H1 (cell line): ENCODE results near the gene FAM24A. TPM values are rescaled to one million over a fixed set of nuclear protein-coding genes. Genes with fewer than 3 reads are reported as not detected.

ENCODE experiments used
- CTCF ChIA-PET: fragments of 300-600 bp; sonication (Branson Sonifier 250); formaldehyde crosslinking; loops from one replicate; lab custom pipeline; 2021; ENCODE audit not compliant: partially characterized antibody; lab: Charles Lee
- POLR2A ChIA-PET: fragments of 300-600 bp; sonication (Branson Sonifier 250); formaldehyde crosslinking; loops from one replicate; lab custom pipeline; 2021; ENCODE audit warnings: inconsistent platforms; ENCODE audit not compliant: partially characterized antibody; lab: Charles Lee
- DNase-seq, 2 experiments: peaks; one replicate each; pipeline versions ENCODE4 v3.0.0 to v3.0.0-alpha.2; 2010 to 2022; ENCODE audit warnings: low spot score in 2 of 2, low read depth in 1 of 2, mixed read lengths in 1 of 2
- FAIRE-seq: peaks from 2 replicates; lab custom pipeline; 2011; peaks lifted over from hg19 to GRCh38; lab: Jason Lieb, UNC
- H2AFZ ChIP-seq: 2 replicates; pipeline ENCODE4 v1.8.1; 2012; ENCODE audit warnings: low read length, inconsistent platforms
- H2AK5ac ChIP-seq: 2 replicates; pipeline ENCODE4 v1.6.1; 2013; ENCODE audit warnings: low read depth, low read length
- H2BK120ac ChIP-seq: replicated peaks from 2 replicates; pipeline ENCODE3; 2013; ENCODE audit warnings: low read depth, low read length, inconsistent platforms
- H2BK12ac ChIP-seq: 2 replicates; pipeline ENCODE4 v1.6.1; 2013; ENCODE audit warnings: low read depth, low read length
- H2BK15ac ChIP-seq: 2 replicates; pipeline ENCODE4 v1.6.1; 2013; ENCODE audit warnings: low read length
- H2BK20ac ChIP-seq: 2 replicates; pipeline ENCODE4 v1.6.1; 2013; ENCODE audit warnings: low read length
- H2BK5ac ChIP-seq: 2 replicates; pipeline ENCODE4 v1.6.1; 2013; ENCODE audit warnings: low read depth, low read length
- H3K14ac ChIP-seq: 2 replicates; pipeline ENCODE4 v1.6.1; 2013; ENCODE audit warnings: inconsistent platforms; ENCODE audit not compliant: insufficient read length
- H3K18ac ChIP-seq: 2 replicates; pipeline ENCODE4 v1.6.1; 2013; ENCODE audit warnings: low read length; ENCODE audit errors: extremely low read depth
- H3K23ac ChIP-seq: 2 replicates; pipeline ENCODE4 v1.6.1; 2013; ENCODE audit warnings: inconsistent platforms; ENCODE audit not compliant: insufficient read length
- H3K23me2 ChIP-seq: 2 replicates; pipeline ENCODE4 v1.6.1; 2013; ENCODE audit warnings: low read depth, low read length
- H3K27ac ChIP-seq: 2 replicates; pipeline ENCODE4 v1.6.1; 2011; ENCODE audit warnings: low read depth, low read length, inconsistent platforms
- H3K27me3 ChIP-seq, 4 experiments: replicated peaks in 1 of 4; 1 replicate in 1 of 4; 2 replicates in 3 of 4; pipeline versions ENCODE4 v1.6.1 to v1.8.1; 2011 to 2013; ENCODE audit warnings: low read length in 3 of 4, mild to moderate bottlenecking in 3 of 4, inconsistent platforms in 2 of 4, mixed read lengths in 2 of 4, moderate library complexity in 1 of 4; ENCODE audit not compliant: control insufficient read depth in 3 of 4, insufficient read depth in 3 of 4; ENCODE audit errors: extremely low read depth in 1 of 4
- H3K36me3 ChIP-seq, 4 experiments: 2 replicates each; pipeline versions ENCODE4 v1.6.1 to v1.8.1; 2011 to 2013; ENCODE audit warnings: mild to moderate bottlenecking in 4 of 4, low read length in 3 of 4, moderate library complexity in 2 of 4, control low read depth in 1 of 4, inconsistent platforms in 1 of 4; ENCODE audit not compliant: insufficient read depth in 4 of 4, control insufficient read depth in 2 of 4
- H3K4ac ChIP-seq: replicated peaks from 2 replicates; pipeline ENCODE3; 2013; ENCODE audit warnings: low read length, low read depth, mixed read lengths, inconsistent platforms; ENCODE audit not compliant: insufficient read length
- H3K4me1 ChIP-seq, 4 experiments: replicated peaks in 1 of 4; 1 replicate in 1 of 4; 2 replicates in 3 of 4; pipeline versions ENCODE4 v1.6.1 to v1.8.1; 2011 to 2013; ENCODE audit warnings: low read length in 3 of 4, inconsistent platforms in 2 of 4, mixed read lengths in 1 of 4; ENCODE audit not compliant: insufficient read depth in 4 of 4, control insufficient read depth in 3 of 4
- H3K4me2 ChIP-seq, 2 experiments: 2 replicates each; pipeline versions ENCODE4 v1.6.1 to v1.8.1; 2011 to 2013; ENCODE audit warnings: low read depth in 2 of 2, low read length in 2 of 2, control low read depth in 1 of 2, inconsistent platforms in 1 of 2, mild to moderate bottlenecking in 1 of 2; ENCODE audit not compliant: insufficient read depth in 1 of 2
- H3K4me3 ChIP-seq, 4 experiments: fragments of 200-600, 300-600 bp in 1 of 4; sonication (generic), shearing (Covaris generic), sonication (Bioruptor Twin) in 1 of 4; 2 replicates each; pipeline versions ENCODE4 v1.5.1 to v1.8.1; 2011 to 2016; ENCODE audit warnings: low read length in 4 of 4, low read depth in 3 of 4, control low read depth in 2 of 4, inconsistent platforms in 2 of 4, mild to moderate bottlenecking in 2 of 4, mixed read lengths in 1 of 4, moderate library complexity in 1 of 4; ENCODE audit not compliant: insufficient read depth in 2 of 4; ENCODE audit errors: extremely low read depth in 1 of 4
- H3K56ac ChIP-seq: replicated peaks from 2 replicates; pipeline ENCODE3; 2013; ENCODE audit warnings: low read depth, mild to moderate bottlenecking, mixed read lengths, low read length, inconsistent platforms; ENCODE audit not compliant: insufficient read length
- H3K79me1 ChIP-seq: 2 replicates; pipeline ENCODE4 v1.6.1; 2013; ENCODE audit warnings: low read depth, low read length, control low read depth
- H3K79me2 ChIP-seq, 2 experiments: 2 replicates each; pipeline versions ENCODE4 v1.6.1 to v1.8.1; 2012 to 2013; ENCODE audit warnings: low read length in 2 of 2, mild to moderate bottlenecking in 2 of 2, inconsistent platforms in 1 of 2; ENCODE audit not compliant: insufficient read depth in 2 of 2, control insufficient read depth in 1 of 2
- H3K9ac ChIP-seq, 4 experiments: replicated peaks in 1 of 4; 1 replicate in 1 of 4; 2 replicates in 3 of 4; pipeline versions ENCODE4 v1.6.1 to v1.8.1; 2011 to 2013; ENCODE audit warnings: low read depth in 3 of 4, low read length in 3 of 4, control low read depth in 2 of 4, mild to moderate bottlenecking in 2 of 4, moderate library complexity in 2 of 4, inconsistent platforms in 1 of 4; ENCODE audit errors: extremely low read depth in 1 of 4
- H3K9me3 ChIP-seq, 2 experiments: 2 replicates each; pipeline versions ENCODE4 v1.6.1 to v1.8.1; 2012 to 2013; ENCODE audit warnings: mild to moderate bottlenecking in 2 of 2, moderate library complexity in 2 of 2, control low read depth in 1 of 2, inconsistent platforms in 1 of 2, low read depth in 1 of 2, low read length in 1 of 2, mixed read lengths in 1 of 2; ENCODE audit not compliant: insufficient read depth in 2 of 2
- H4K20me1 ChIP-seq, 2 experiments: replicated peaks in 1 of 2; 2 replicates each; pipeline versions ENCODE3 to v1.8.1; 2011 to 2013; ENCODE audit warnings: inconsistent platforms in 2 of 2, low read length in 2 of 2, mild to moderate bottlenecking in 1 of 2; ENCODE audit not compliant: insufficient read depth in 2 of 2, control insufficient read depth in 1 of 2
- H4K5ac ChIP-seq: 2 replicates; pipeline ENCODE4 v1.6.1; 2013; ENCODE audit warnings: low read length, low read depth, mixed read lengths, inconsistent platforms; ENCODE audit not compliant: insufficient read length
- H4K8ac ChIP-seq: 2 replicates; pipeline ENCODE4 v1.8.0; 2013; ENCODE audit warnings: mild to moderate bottlenecking, moderate library complexity, low read length, inconsistent platforms; ENCODE audit not compliant: insufficient read depth; ENCODE audit errors: extremely low read depth
- H4K91ac ChIP-seq: replicated peaks from 2 replicates; pipeline ENCODE3; 2013; ENCODE audit warnings: low read length, mixed read lengths, inconsistent platforms; ENCODE audit not compliant: insufficient read length
- BACH1 ChIP-seq: IDR thresholded peaks from 2 replicates; pipeline ENCODE4 v1.6.1; 2012; ENCODE audit warnings: low read length, improper control_type of control experiment
- CHD2 ChIP-seq: IDR thresholded peaks from 2 replicates; pipeline ENCODE4 v1.6.1; 2012; ENCODE audit warnings: low read length, improper control_type of control experiment
- EP300 ChIP-seq, 2 experiments: IDR thresholded peaks; 1 replicate in 1 of 2; 2 replicates in 1 of 2; pipeline ENCODE4 v1.6.1; 2011 to 2012; ENCODE audit warnings: low read depth in 2 of 2, low read length in 2 of 2, mild to moderate bottlenecking in 2 of 2, borderline replicate concordance in 1 of 2, inconsistent platforms in 1 of 2, moderate library complexity in 1 of 2
- GTF2F1 ChIP-seq: IDR thresholded peaks from 2 replicates; pipeline ENCODE4 v1.6.1; 2012; ENCODE audit warnings: low read depth, low read length, improper control_type of control experiment, borderline replicate concordance
- KDM1A ChIP-seq: fragments of 200-600, 300-600 bp; sonication (generic); IDR thresholded peaks from 2 replicates; pipeline ENCODE4 v1.7.1; 2016; ENCODE audit warnings: mild to moderate bottlenecking, low read length, borderline replicate concordance
- KDM4A ChIP-seq: IDR thresholded peaks from one replicate; pipeline ENCODE4 v1.7.1; 2012; ENCODE audit warnings: low read depth, mild to moderate bottlenecking, moderate library complexity, low read length, inconsistent platforms; ENCODE audit not compliant: severe bottlenecking
- POLR2A ChIP-seq, 2 experiments: IDR thresholded peaks; 1 replicate in 1 of 2; 2 replicates in 1 of 2; pipeline ENCODE4 v1.6.1; 2011; ENCODE audit warnings: low read depth in 2 of 2, low read length in 2 of 2, mild to moderate bottlenecking in 2 of 2; ENCODE audit errors: control extremely low read depth in 1 of 2
- RAD21 ChIP-seq, 2 experiments: IDR thresholded peaks in 1 of 2; conservative IDR thresholded peaks in 1 of 2; 2 replicates each; pipeline ENCODE4 v1.6.1; 2011; ENCODE audit warnings: low read depth in 2 of 2, low read length in 2 of 2, improper control_type of control experiment in 1 of 2, inconsistent platforms in 1 of 2, mild to moderate bottlenecking in 1 of 2, moderate library complexity in 1 of 2
- RBBP5 ChIP-seq: IDR thresholded peaks from 2 replicates; pipeline ENCODE4 v1.7.1; 2012; ENCODE audit warnings: low read depth, mild to moderate bottlenecking, inconsistent platforms, low read length, moderate library complexity, borderline replicate concordance
- SIRT6 ChIP-seq: IDR thresholded peaks from one replicate; pipeline ENCODE4 v1.7.1; 2012; ENCODE audit warnings: low read length, inconsistent platforms
- YY1 ChIP-seq: IDR thresholded peaks from 2 replicates; pipeline ENCODE4 v1.6.1; 2011; ENCODE audit warnings: low read depth, mild to moderate bottlenecking, low read length
- WGBS, 2 experiments: shearing (Covaris generic) in 1 of 2; methylation state at CpG; one replicate each; pipeline versions ENCODE4 v1.1.6 to v1.1.7; 2013 to 2015; ENCODE audit warnings: low lambda C conversion rate in 2 of 2, mixed read lengths in 2 of 2, inconsistent platforms in 1 of 2, low coverage in 1 of 2, missing lambda C conversion rate in 1 of 2; ENCODE audit not compliant: insufficient replicate concordance in 2 of 2, insufficient coverage in 1 of 2, insufficient read length in 1 of 2; ENCODE audit errors: extremely low coverage in 1 of 2, missing lambda C conversion rate in 1 of 2; 5-methylcytosine and 5-hydroxymethylcytosine counted together
- polyA plus RNA-seq, 7 experiments: library from polyadenylated mRNA; depleted of rRNA in 3 of 7; stranded (reverse) in 5 of 7; unstranded in 2 of 7; fragments of >200 nt in 5 of 7; fragments of 200-250 nt in 2 of 7; gene quantifications; 1 replicate in 5 of 7; 2 replicates in 1 of 7; 4 replicates in 1 of 7; pipeline versions ENCODE4 v1.2.1 to v1.2.3, GENCODE V29; 2011 to 2013; ENCODE audit warnings: missing spikeins in 2 of 7, mixed read lengths in 2 of 7
- total RNA-seq: library from RNA; stranded (reverse); fragmentation: NEBNext Ultra II Directional; extraction: Animal tissue kit (Norgen Biotek cat#: 25700); gene quantifications from 2 replicates; pipeline ENCODE4 v1.2.1, GENCODE V29; 2021

The FAM24A gene
- total and polyA plus RNA-seq, 2 of the 8 experiments (the other 6 are each of a cell fraction or from before 2014, with no cell fraction given), result not detected

- no peak overlapping the region for H2AFZ ChIP-seq
- no peak overlapping the region for H3K23ac ChIP-seq
- H3K9ac ChIP-seq, result no peak overlapping the region
- DNase-seq (no peak), FAIRE-seq (no peak)
- no peak overlapping the region for H3K18ac ChIP-seq
- POLR2A ChIA-PET, result interaction anchor here (1.1 kb wide), 1 partner anchor 30 kb away, joined by 3 read pairs; no protein-coding TSS in a partner anchor
- H3K27ac ChIP-seq, result no peak overlapping the region
- TF ChIP-seq CHD2 (no peak), POLR2A (IDR thresholded peaks at IDR 0.05; ENCODE audit: control extremely low read depth in 1 of 2, low read depth in 2 of 2, low read length in 2 of 2) (no peak), RBBP5 (no peak), SIRT6 (no peak), KDM4A (no peak), KDM1A (no peak), RAD21 (IDR thresholded peaks at IDR 0.05 in 1 of 2, conservative IDR thresholded peaks at IDR 0.05 in 1 of 2; ENCODE audit: low read depth in 2 of 2, low read length in 2 of 2) (no peak), BACH1 (no peak), YY1 (no peak), GTF2F1 (no peak), EP300 (IDR thresholded peaks at IDR 0.05; ENCODE audit: borderline replicate concordance in 1 of 2, low read depth in 2 of 2, low read length in 2 of 2) (no peak)
- H2AK5ac ChIP-seq, result no peak overlapping the region
- no peak overlapping the region for H2BK15ac ChIP-seq
- H3K14ac ChIP-seq, result no peak overlapping the region
- H2BK12ac ChIP-seq, result no peak overlapping the region
- H4K91ac ChIP-seq, result no peak overlapping the region
- no peak overlapping the region for H3K56ac ChIP-seq
- H3K79me1 ChIP-seq, result no peaks in the 10 kb centered on the region
- no peaks in the 10 kb centered on the region; a peak in 1 of 7 replicates for H3K27me3 ChIP-seq
- no peaks in the 10 kb centered on the region for H3K23me2 ChIP-seq
- H4K5ac ChIP-seq, result no peak overlapping the region
- 92% methylated on average over 2 of the region's 2 CpGs; no CpG with 5 or more reads in 1 of the 2 experiments for WGBS, 2 experiments
- CTCF ChIA-PET, result no interaction called here
- H3K4me1 ChIP-seq, result no peaks in the 10 kb centered on the region
- H2BK20ac ChIP-seq, result no peak overlapping the region
- H3K9me3 ChIP-seq, result no peaks in the 10 kb centered on the region
- H4K20me1 ChIP-seq, result peaks cover 0 to 2% of the 10 kb centered on the region in 2 experiments
- H2BK120ac ChIP-seq, result no peak overlapping the region
- no peaks in the 10 kb centered on the region for H3K79me2 ChIP-seq
- H3K36me3 ChIP-seq, result no peaks in the 10 kb centered on the region
- no peak overlapping the region for H3K4me2 ChIP-seq
- no peak overlapping the region for H2BK5ac ChIP-seq
- H4K8ac ChIP-seq, result no peak overlapping the region
- H3K4ac ChIP-seq, result no peak overlapping the region
- no peak overlapping the region for H3K4me3 ChIP-seq
These were observed 5.3 kb downstream of the FAM24A start for GRCh38 chr10:122915700-122916099.
